GM19468 (cell line): ENCODE measurements around the gene PPIB.
"Not testable (repeated sequence)": the region's sequence is repeated elsewhere in the genome, so short reads cannot be mapped to it uniquely, and the experiment has no call there.

Source experiments
- ATAC-seq: cut with Tn5 transposase; IDR thresholded peaks from one replicate; pipeline ENCODE4 v1.9.1; 2021; ENCODE audit warnings: mild to moderate bottlenecking, moderate library complexity, moderate number of reproducible peaks; ENCODE audit not compliant: unreplicated experiment; ENCODE audit errors: extremely low read depth

The PPIB gene

DNA sequence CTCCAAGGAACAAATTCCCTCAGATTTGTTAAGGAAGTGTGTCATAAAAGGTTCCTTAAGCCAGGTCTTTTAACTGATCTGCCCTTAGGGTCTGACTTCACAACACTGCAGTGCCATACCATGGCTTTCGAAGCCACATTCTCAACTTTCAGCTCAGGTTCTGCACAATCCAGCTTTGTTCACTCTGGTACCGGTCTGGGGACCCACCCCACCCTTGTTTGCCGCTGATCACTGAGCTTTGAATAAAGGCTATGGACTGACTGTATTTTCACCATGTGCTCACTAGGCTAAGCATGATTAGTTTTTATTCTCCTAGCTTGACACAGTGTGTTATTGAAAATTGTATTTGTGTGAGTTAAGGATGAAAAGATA, 51.2 kb downstream of the PPIB start:
- ATAC-seq = no peak

DNA sequence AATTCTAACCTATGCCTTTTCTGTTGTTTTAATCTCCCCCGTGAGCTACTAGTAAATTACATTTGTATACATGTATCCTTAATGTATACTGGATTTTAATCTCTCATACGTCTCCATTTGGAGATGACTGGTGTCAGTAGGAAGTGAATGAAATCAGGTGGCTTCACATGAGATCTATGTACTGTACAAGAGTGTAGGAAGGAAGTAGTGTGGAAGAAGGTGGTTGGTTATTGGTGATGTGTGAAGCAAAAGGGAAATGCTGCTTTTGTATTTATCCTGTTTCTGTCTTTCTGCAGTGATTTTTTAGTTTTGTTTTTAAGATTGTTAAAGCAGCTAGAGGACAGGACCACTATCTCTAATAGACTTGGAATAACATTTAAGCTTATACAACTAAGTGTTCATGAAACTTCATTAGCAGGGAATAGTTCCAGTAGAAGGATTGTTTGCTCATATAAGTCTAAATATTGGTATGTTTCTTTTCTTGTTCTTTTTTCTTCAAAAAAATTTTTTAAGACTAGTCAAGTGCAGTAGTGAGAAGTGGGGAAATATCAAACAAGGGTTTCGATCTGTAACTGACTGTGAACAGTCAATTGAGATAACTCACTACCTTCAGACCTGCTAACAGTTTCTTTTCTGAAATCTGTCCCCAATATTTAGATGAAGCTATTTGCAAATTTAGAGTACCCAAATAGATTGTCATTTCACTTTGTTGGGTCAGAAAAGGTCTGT, 51.7 kb downstream of the PPIB start:
- no peak for ATAC-seq

DNA sequence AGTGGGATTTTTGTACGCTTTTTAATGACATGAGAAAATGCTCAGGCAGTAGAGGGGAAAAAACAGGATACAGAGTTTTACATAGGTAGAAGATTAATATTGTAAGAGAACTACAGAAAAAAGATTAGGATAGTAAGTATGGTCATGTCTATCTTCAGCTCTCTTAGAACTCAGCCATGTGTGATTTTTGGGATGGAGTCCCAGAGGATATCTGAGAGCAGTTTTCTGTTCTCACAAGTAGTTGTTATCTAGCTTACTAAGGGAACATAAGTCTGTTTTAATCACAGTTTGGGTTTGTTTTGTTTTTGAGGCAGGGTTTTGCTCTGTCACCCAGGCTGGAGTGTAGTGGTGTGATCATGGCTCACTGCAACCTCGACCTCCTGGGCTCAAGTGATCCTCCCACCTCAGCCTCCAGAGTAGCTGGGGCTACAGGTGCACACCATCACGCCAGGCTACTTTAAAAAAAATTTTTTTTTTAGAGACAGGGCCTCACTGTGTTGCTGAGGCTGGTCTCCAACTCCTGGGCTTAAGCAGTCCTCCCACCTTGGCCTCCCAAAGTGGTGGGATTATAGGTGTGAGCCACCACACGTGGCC, 52.6 kb downstream of the PPIB start:
- not testable (repeated sequence) for ATAC-seq

DNA sequence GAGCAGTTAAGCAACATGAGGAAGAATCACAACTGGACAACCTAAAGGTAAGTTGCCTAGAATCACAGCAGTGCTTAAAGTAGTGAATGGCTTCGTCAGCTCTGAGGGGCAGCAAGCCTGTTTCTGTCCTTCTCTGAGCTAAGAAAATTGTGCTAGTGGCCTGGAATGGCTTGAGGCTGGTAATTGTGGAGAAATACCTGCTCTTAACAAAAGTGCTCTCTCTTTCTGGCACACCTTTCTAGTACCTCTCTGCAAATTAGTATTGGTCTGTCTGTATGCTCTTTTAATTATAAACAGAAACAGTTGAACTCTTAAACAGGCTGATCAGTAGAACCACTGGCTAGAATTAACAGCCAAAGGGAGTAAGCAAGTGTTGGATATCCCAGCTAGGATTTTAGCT, 55.5 kb downstream of the PPIB start:
- ATAC-seq = no peak
